Ovary (tissue), 9 donors: ENCODE data around the gene EMID1. TPM values are rescaled to one million over a fixed set of nuclear protein-coding genes. Genes with fewer than 3 reads are reported as not detected.

ENCODE experiments used
- DNase-seq, 5 donors: peaks; one replicate each; pipeline ENCODE4 v3.0.0-alpha.2; 2019 to 2020
- H3K27ac ChIP-seq, 2 donors: fragments of 200-600 bp; one replicate each; pipeline versions ENCODE4 v1.5.1 to v1.8.0; 2019 to 2022
- H3K27me3 ChIP-seq: fragments of 200-600 bp; one replicate; pipeline ENCODE4 v1.8.0; 2022
- H3K36me3 ChIP-seq: fragments of 200-600 bp; sonication (generic); one replicate; pipeline ENCODE4 v1.5.1; 2019
- H3K4me1 ChIP-seq: one replicate; pipeline ENCODE4 v1.8.1; 2013; ENCODE audit warnings: mild to moderate bottlenecking, moderate library complexity; ENCODE audit not compliant: insufficient read depth
- H3K4me3 ChIP-seq: fragments of 200-600 bp; sonication (generic); one replicate; pipeline ENCODE4 v1.5.1; 2017
- H3K9me3 ChIP-seq, 2 donors: fragments of 200-600 bp in 1 of 2; sonication (generic) in 1 of 2; one replicate each; pipeline versions ENCODE4 v1.5.1 to v1.8.1; 2013 to 2019; ENCODE audit warnings: mild to moderate bottlenecking in 1 of 2, moderate library complexity in 1 of 2
- CTCF ChIP-seq, 3 donors: fragments of 450-650 bp in 2 of 3; fragments of 200-600 bp in 1 of 3; IDR thresholded peaks; one replicate each; pipeline versions ENCODE4 v1.5.1 to v1.8.0; 2016 to 2022; ENCODE audit warnings: antibody characterized with exemption in 3 of 3, mild to moderate bottlenecking in 1 of 3
- EP300 ChIP-seq: sonication (generic); formaldehyde crosslinking; IDR thresholded peaks from one replicate; pipeline ENCODE4 v1.6.1; 2017; ENCODE audit warnings: antibody characterized with exemption
- POLR2A ChIP-seq: fragments of 450-650 bp; IDR thresholded peaks from one replicate; pipeline ENCODE4 v1.6.1; 2017; ENCODE audit warnings: antibody characterized with exemption, mild to moderate bottlenecking, moderate library complexity
- WGBS, 3 donors: extraction: QIAGEN DNeasy Blood & Tissue Kit in 1 of 3; methylation state at CpG; one replicate each; pipeline versions ENCODE4 v1.1.5 to v1.1.7; 2013 to 2017; 5-methylcytosine and 5-hydroxymethylcytosine counted together
- intact Hi-C, 4 donors: fragments of 100-400 bp; cut with DNase I; formaldehyde crosslinking; loops; one replicate each; pipeline versions ENCODE4 v1.11.0 to v1.15.1; 2022 to 2023
- polyA plus RNA-seq, 2 donors: library from polyadenylated mRNA; stranded (reverse); fragments of 200-250 nt in 1 of 2; fragments of 350-450 nt in 1 of 2; fragmentation: Illumina TruSeq in 1 of 2; extraction: RNeasy Lipid Tissue Mini Kit (QIAGEN cat#74804) in 1 of 2; gene quantifications; one replicate each; pipeline ENCODE4 v1.2.3, GENCODE V29; 2013 to 2014
- total RNA-seq, 7 donors: library from RNA; depleted of rRNA in 2 of 7; stranded (reverse); fragments of >200 nt in 2 of 7; fragmentation: NEBNext Ultra II Directional in 3 of 7; extraction: Animal tissue kit (Norgen Biotek cat#: 25700) in 3 of 7; gene quantifications; one replicate each; pipeline versions ENCODE4 v1.1.0 to v1.2.4, GENCODE V29; 2016 to 2023
- donor health status: DM: no; HTN: no; CAD: no; lungs with moderate emphysema.
- donor health status: DM: no; HTN: no; CAD: no.
- donor health status: Bipolar disorder and iron deficiency.
- donor health status: DM: yes; HTN: yes; CAD: no.
- donor health status: DM: no; HTN: no; CAD: no.
- donor health status: DM: yes; HTN: yes; CAD: no.

Gene EMID1
- total and polyA plus RNA-seq, 9 donors, result 2.6 to 11.2 (median 8.6) TPM

DNA sequence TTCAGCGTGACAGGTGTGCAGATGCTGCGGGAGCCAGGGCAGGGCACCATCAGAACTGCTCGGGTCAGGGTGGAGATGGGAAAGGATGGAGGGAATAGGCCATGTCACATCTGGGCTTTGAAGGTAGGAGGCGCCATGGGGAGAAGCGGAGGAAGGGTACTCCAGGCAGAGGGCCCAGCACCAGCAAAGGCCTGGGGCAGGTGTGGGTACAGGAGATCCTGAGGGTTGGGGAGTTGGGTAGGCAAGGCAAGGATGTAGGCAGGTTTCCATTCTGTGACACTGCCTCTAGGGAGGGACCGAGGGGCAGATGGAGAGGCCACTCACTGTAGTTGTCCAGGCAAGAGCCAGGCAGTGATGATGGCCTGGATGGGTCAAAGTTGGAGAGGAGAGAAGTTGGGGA lies 8.5 kb downstream of the EMID1 start:
- Histone ChIP-seq H3K27me3 (no peaks in the 10 kb centered on the region), H3K27ac (no peak overlapping the region), H3K4me3 (no peak overlapping the region), H3K9me3 (no peaks in the 10 kb centered on the region), H3K36me3 (no peaks in the 10 kb centered on the region), H3K4me1 (no peaks in the 10 kb centered on the region)
- TF ChIP-seq EP300, result no peak
- no peak for TF ChIP-seq POLR2A
- TF ChIP-seq CTCF (IDR thresholded peaks at IDR 0.05), result no peak
- intact Hi-C loops, result no loop called here
- DNase-seq, result no peak
- 97 to 99% (median 98%) methylated on average over 6 of the region's 6 CpGs for WGBS, 3 donors

- no peaks in the 10 kb centered on the region for H3K4me1 ChIP-seq
- no peaks in the 10 kb centered on the region for H3K36me3 ChIP-seq
- 94 to 95% (median 95%) methylated on average over 14 of the region's 14 CpGs for WGBS, 3 donors
- H3K9me3 ChIP-seq, result no peaks in the 10 kb centered on the region
- H3K4me3 ChIP-seq, result no peak overlapping the region
- no peak for TF ChIP-seq CTCF (IDR thresholded peaks at IDR 0.05)
- TF ChIP-seq EP300, result no peak
- no peak for TF ChIP-seq POLR2A
- no peaks in the 10 kb centered on the region for H3K27me3 ChIP-seq
- DNase-seq, result peak in 1 of 5 donors; percentile 28
- intact Hi-C loops, result no loop called here
- no peak overlapping the region for H3K27ac ChIP-seq
Measured at GRCh38 chr22:29215012-29215860, 9.5 kb downstream of the EMID1 start.

GRCh38 chr22:29216011-29216872 lies 10.5 kb downstream of the EMID1 start:
- DNase-seq, result peak in 1 of 5 donors; percentile 30
- no peak overlapping the region for H3K4me3 ChIP-seq
- H3K27me3 ChIP-seq, result no peaks in the 10 kb centered on the region
- intact Hi-C loops, result no loop called here
- no peaks in the 10 kb centered on the region for H3K36me3 ChIP-seq
- no peak overlapping the region for H3K27ac ChIP-seq
- 79 to 83% (median 79%) methylated on average over 14 of the region's 14 CpGs for WGBS, 3 donors
- TF ChIP-seq POLR2A (no peak), CTCF (IDR thresholded peaks at IDR 0.05) (no peak)
- H3K4me1 ChIP-seq, result no peaks in the 10 kb centered on the region
- no peaks in the 10 kb centered on the region for H3K9me3 ChIP-seq

DNA sequence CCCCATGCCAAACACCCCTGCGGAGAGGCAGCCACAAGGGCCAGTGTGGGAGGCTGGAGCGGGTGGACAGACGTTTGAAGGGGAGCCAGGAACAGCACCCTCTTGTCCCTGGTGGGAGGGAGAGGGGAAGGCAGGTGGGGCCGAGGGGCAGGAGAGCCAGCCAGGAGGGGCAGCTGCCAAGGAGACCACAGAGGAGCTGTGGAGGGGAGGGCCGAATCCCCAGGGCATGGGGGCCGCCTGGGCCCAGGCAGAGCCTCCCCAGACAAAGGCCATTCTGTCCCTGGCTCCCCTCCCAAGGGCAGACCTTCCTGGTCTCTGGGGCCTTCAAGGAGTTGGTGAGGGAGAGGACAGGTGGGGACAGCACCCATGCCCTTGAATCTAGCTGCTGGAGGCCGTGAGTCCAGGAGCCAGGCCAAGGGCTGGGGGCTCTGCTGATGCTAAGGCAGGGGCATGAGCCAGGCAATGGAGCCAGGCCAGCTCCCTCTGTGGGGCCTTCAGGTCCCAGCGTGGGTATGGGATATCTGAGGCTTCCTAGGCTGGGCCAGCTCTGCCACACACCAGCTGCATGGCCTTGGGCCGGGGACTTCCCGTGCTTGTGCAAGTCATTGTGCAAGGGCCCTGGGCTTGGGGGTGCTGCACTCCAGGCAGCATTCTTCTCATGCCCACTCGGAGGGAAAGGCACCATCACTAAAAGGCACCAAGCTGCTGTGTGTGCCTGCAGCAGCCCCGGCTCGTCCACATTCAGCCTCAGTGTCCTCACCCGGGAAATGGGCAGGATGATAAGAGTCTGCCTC lies 11.4 kb downstream of the EMID1 start:
- TF ChIP-seq CTCF (IDR thresholded peaks at IDR 0.05) (no peak), POLR2A (no peak), EP300 (no peak)
- intact Hi-C loops, result no loop called here
- no peak overlapping the region for H3K4me3 ChIP-seq
- no peaks in the 10 kb centered on the region for H3K9me3 ChIP-seq
- H3K27me3 ChIP-seq, result no peaks in the 10 kb centered on the region
- 63 to 69% (median 69%) methylated on average over 13 to 14 of the region's 14 CpGs for WGBS, 3 donors
- H3K27ac ChIP-seq, result no peak overlapping the region
- DNase-seq, result peak in 2 of 5 donors; percentile 42 to 71
- no peaks in the 10 kb centered on the region for H3K4me1 ChIP-seq
- no peaks in the 10 kb centered on the region for H3K36me3 ChIP-seq
